Measurements from ENCODE around the gene SNTG2.

DNA sequence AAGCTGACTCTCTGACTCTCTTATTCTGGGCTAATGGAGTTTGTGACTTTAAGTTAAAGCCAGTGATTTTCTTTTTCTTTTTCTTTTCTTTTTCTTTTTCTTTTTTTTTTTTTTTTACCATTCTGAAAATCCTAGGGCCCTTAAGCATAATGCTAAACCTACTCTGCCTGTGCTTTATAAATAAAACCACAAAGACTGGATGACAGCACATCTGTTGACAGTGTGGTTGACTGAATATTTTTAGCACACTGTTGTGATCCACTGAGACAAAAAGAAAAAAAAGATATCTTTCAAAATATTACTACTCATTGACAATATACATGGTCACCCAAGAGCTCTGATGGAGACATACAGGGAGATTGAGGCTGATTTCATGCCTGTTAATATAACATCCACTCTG is 121.6 kb downstream of the SNTG2 start:
- no peak for TF ChIP-seq POLR2A (IDR thresholded peaks at IDR 0.05)
- TF ChIP-seq, protein P1, sequence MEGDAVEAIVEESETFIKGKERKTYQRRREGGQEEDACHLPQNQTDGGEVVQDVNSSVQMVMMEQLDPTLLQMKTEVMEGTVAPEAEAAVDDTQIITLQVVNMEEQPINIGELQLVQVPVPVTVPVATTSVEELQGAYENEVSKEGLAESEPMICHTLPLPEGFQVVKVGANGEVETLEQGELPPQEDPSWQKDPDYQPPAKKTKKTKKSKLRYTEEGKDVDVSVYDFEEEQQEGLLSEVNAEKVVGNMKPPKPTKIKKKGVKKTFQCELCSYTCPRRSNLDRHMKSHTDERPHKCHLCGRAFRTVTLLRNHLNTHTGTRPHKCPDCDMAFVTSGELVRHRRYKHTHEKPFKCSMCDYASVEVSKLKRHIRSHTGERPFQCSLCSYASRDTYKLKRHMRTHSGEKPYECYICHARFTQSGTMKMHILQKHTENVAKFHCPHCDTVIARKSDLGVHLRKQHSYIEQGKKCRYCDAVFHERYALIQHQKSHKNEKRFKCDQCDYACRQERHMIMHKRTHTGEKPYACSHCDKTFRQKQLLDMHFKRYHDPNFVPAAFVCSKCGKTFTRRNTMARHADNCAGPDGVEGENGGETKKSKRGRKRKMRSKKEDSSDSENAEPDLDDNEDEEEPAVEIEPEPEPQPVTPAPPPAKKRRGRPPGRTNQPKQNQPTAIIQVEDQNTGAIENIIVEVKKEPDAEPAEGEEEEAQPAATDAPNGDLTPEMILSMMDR (IDR thresholded peaks at IDR 0.05), result no peak
- TF ChIP-seq EP300 (IDR thresholded peaks at IDR 0.05), result no peak
